ENCODE results near the gene IGSF21.

The IGSF21 gene

DNA sequence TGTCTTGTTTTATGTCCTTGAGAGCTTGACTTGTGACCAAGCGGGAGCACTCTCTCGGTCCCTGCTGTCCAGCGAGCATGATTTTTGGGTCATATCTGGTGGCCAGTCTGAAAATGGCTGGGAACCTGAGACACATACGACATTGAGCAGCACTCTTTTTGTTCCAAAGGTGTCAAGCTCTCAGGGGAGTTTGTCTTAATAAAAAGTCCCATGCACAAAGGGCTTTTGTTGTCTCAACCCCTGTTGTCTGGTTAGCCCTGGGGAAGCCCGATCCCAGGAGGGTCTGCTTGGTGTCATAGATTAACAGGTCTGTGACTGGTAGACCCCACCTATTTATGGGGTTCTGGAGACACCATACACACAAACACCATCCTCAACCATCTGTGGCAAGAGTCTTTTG lies 315.4 kb downstream of the IGSF21 start:
- Histone ChIP-seq H2AFZ (ENCODE audit: low read depth, low read length) (no peak overlapping the region), H4K20me1 (ENCODE audit: insufficient read depth, low read length) (no peaks in the 10 kb centered on the region), H3K4me2 (ENCODE audit: low read length) (no peak overlapping the region), H3K79me2 (ENCODE audit: low read length) (no peaks in the 10 kb centered on the region), H3K9me3 (ENCODE audit: insufficient read depth, low read length) (no peaks in the 10 kb centered on the region), H3K9ac (ENCODE audit: low read length) (no peak overlapping the region), H3K27ac (ENCODE audit: low read length) (no peak overlapping the region), H3K27me3 (ENCODE audit: low read depth, low read length) (no peaks in the 10 kb centered on the region), H3K4me3 (ENCODE audit: low read length) (no peak overlapping the region), H3K4me1 (ENCODE audit: low read length) (no peaks in the 10 kb centered on the region), H3K36me3 (replicated peaks; ENCODE audit: low read depth, low read length) (no peaks in the 10 kb centered on the region)
- TF ChIP-seq, protein P1, sequence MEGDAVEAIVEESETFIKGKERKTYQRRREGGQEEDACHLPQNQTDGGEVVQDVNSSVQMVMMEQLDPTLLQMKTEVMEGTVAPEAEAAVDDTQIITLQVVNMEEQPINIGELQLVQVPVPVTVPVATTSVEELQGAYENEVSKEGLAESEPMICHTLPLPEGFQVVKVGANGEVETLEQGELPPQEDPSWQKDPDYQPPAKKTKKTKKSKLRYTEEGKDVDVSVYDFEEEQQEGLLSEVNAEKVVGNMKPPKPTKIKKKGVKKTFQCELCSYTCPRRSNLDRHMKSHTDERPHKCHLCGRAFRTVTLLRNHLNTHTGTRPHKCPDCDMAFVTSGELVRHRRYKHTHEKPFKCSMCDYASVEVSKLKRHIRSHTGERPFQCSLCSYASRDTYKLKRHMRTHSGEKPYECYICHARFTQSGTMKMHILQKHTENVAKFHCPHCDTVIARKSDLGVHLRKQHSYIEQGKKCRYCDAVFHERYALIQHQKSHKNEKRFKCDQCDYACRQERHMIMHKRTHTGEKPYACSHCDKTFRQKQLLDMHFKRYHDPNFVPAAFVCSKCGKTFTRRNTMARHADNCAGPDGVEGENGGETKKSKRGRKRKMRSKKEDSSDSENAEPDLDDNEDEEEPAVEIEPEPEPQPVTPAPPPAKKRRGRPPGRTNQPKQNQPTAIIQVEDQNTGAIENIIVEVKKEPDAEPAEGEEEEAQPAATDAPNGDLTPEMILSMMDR (IDR thresholded peaks at IDR 0.05; ENCODE audit: low read depth, low read length), result no peak
- TF ChIP-seq EZH2phosphoT487 (IDR thresholded peaks at IDR 0.05; ENCODE audit: low read depth), result no peak

DNA sequence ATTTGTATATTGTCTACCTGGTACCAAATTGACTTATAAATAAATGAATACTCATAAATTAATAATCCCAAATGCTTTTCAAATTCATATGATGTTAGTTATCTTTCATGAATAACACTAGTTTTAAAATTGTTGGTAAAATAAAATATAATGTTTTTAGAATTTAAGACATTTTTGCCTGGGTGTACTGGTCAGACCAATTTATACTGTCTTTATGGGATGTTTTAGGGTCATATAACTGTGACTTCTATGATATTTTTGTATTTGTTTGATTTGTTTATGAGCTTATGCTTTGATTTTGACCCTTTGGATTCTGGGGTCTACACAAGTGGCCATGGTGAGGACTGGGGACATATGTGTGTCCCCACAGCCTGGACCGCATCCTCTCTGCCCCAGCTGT lies 319.0 kb downstream of the IGSF21 start:
- H2AFZ ChIP-seq (ENCODE audit: low read depth, low read length), result no peak overlapping the region
- H4K20me1 ChIP-seq (ENCODE audit: insufficient read depth, low read length), result no peaks in the 10 kb centered on the region
- no peak overlapping the region for H3K4me3 ChIP-seq (ENCODE audit: low read length)
- no peak overlapping the region for H3K4me2 ChIP-seq (ENCODE audit: low read length)
- H3K4me1 ChIP-seq (ENCODE audit: low read length), result no peaks in the 10 kb centered on the region
- no peaks in the 10 kb centered on the region for H3K36me3 ChIP-seq (replicated peaks; ENCODE audit: low read depth, low read length)
- H3K27ac ChIP-seq (ENCODE audit: low read length), result no peak overlapping the region
- H3K9ac ChIP-seq (ENCODE audit: low read length), result no peak overlapping the region
- H3K9me3 ChIP-seq (ENCODE audit: insufficient read depth, low read length), result no peaks in the 10 kb centered on the region
- no peaks in the 10 kb centered on the region for H3K27me3 ChIP-seq (ENCODE audit: low read depth, low read length)
- no peaks in the 10 kb centered on the region for H3K79me2 ChIP-seq (ENCODE audit: low read length)
- TF ChIP-seq, protein P1 (IDR thresholded peaks at IDR 0.05; ENCODE audit: low read depth, low read length), result no peak
- no peak for TF ChIP-seq EZH2phosphoT487 (IDR thresholded peaks at IDR 0.05; ENCODE audit: low read depth)

Measured in OCI-LY3 (cell line).